HG03439 (cell line): ENCODE results near the gene FBXL15.
"Not testable (repeated sequence)": the region's sequence is repeated elsewhere in the genome, so short reads cannot be mapped to it uniquely, and the experiment has no call there.

Source experiments
- ATAC-seq: cut with Tn5 transposase; IDR thresholded peaks from one replicate; pipeline ENCODE4 v1.9.1; 2021; ENCODE audit warnings: mild to moderate bottlenecking, moderate library complexity; ENCODE audit not compliant: unreplicated experiment

The FBXL15 gene

DNA sequence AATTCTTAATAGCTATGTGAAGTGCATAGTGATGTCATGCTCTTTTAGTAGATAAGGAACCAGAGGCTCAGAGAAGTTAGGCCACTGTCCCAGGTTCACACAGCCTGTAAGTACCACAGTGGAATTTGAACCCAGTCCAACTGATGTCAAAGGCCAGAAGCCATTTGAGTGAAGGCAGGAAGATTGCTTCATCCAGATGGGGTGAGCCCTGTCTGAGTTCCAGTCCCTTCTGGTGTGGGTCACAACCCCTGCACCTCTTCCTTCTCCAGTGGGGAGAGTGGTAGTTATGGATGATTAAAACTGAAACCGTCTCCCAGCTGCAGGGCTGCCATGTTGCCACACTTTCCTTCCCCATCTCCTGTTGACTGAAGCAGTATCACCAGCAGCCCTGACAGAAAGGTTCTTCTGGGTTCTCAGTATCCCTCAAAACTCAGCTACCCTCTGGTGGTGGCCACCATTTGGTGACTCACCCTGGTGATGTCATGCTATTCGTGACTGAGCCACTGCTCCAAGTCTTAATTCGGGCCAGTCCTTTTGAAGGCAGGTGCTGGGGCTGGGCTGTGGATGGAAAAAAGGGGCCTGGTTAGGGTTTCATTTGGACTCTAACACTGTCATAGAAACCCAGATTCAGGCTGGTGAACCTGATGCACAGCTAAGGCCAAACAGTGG is 32.2 kb downstream of the FBXL15 start:
- ATAC-seq: no peak

DNA sequence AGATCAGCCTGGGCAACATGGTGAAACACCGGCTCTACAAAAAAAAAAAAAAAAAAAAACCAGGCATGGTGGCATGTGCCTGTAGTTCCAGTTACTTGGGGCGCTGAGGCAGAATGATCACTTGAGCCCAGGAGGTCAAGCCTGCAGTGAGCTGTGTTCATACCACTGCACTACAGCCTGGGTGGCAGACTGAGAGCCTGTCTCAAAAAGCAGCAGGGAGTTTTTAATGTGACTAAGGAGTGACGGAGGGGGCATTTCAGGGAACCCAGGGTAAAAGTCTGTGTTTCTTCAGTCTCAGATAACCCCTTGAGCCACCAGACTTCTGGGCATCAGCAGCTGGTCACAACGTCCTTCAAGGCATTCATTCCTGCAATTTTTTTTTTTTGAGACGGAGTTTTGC is 32.9 kb downstream of the FBXL15 start:
- no peak for ATAC-seq

DNA sequence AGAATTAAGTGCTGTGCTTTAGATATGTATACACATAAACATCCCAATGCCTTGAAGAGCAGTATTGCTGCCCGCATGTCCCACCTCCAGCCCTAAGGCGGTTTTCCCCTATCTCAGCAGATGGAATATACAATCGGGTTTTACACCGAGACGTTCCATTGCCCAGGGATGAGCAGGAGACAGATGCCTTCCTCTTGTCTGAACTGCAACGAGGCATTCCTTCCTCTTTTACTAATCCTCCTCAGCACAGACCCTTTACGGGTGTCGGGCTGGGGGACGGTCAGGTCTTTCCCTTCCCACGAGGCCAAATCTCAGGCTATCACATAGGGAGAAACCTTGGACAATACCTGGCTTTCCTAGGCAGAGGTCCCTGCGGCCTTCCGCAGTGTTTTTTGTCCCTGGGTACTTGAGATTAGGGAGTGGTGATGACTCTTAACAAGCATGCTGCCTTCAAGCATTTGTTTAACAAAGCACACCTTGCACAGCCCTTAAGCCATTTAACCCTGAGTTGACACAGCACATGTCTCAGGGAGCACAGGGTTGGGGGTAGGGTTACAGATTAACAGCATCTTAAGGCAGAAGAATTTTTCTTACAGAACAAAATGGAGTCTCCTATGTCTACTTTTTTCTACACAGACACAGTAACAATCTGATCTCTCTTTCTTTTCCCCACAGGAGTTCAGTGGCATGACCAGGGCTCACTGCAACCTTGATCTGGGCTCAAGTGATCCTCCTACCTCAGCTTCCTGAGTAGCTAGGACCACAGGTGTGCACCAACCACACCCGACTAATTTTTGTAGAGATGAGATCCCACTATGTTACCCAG is 34.2 kb downstream of the FBXL15 start:
- not testable (repeated sequence) for ATAC-seq

DNA sequence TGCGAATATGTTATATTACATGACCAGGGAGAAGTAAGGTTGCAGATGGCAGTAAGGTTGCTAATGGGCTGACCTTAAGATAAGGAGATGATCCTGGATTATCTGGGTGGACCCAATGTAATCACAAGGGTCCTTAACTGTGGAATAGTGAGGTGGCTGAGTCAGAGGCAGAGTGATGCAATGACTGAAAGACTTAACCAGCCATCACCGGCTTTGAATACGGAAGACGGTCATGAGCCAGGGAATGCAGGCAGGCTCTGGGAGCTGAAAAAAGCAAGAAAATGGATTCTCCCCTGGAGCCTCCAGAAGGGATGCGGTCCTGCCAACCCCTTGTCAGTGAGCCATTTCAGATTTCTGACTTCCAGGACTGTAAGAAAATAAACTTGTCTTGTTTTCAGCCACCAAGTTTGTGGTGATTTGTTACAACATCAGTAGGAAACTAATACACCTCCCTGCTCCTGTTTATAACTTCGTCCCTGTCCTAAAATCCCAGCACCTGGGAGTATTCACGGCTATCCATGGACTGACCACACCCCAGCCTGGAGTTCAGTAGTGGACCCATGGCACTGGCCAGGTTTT is 35.3 kb downstream of the FBXL15 start:
- no peak for ATAC-seq

DNA sequence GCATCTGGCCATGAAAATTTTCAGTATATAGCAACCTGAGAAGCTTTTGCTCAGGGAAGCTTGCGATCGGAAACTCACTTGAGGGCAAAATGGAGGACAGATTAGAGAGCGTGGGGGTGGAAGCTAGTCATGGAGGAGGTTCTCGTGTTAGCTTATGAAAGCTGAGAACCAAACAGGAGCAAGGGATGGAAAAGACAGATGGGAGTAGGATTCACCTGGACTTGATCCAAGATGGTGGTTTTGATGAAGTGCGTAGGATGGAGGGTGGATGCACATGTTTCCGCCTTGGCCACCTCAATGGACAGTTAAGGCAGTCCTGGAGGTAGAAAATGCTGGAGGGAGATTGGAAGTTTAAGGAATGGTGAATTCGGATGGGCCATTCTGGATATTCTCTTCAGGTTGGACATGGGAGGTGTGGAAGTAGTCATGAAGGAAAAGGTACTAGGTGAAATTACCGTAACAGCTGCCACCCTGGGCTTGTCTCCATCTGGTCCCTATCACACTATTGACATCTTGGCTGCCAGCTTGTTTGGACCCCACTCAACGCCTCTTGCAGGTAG is 37.0 kb downstream of the FBXL15 start:
- no peak for ATAC-seq

DNA sequence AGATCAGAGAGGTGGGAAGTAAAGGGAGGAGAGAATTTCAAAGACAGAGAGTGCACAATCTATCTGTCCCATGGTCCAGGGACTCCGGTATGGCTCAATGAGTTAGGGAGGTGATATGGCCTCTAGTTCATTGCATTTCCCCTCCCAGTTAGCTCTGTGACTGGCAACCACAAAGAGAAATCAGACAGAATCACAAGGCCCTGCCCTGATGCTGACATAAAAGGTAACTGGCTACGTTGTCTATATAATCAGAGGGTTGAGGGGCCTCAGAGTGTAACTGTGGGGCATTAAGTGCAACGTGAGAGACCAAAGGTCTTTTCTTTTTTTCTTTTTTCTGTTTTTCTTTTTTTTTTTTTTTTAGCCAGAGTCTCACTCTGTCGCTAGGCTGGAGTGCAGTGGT is 38.0 kb downstream of the FBXL15 start:
- no peak for ATAC-seq

DNA sequence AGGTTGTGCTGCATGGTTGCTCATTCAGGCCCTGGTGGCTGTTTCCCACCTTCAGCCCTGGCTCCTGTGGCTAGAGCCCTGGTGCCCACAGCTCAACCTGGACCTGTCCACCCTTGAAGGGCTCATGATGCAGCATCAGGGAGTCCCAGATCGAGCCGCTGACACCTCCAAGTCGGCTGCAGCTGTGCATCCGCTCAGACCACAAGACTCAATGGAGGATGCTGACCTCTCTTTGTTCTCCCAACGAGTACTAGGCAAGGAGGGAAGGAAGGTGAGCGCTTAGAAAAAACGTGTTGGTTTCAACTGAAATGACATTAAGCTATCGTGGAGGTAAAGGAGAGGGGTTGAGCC is 40.2 kb downstream of the FBXL15 start:
- peak; percentile 18 for ATAC-seq

DNA sequence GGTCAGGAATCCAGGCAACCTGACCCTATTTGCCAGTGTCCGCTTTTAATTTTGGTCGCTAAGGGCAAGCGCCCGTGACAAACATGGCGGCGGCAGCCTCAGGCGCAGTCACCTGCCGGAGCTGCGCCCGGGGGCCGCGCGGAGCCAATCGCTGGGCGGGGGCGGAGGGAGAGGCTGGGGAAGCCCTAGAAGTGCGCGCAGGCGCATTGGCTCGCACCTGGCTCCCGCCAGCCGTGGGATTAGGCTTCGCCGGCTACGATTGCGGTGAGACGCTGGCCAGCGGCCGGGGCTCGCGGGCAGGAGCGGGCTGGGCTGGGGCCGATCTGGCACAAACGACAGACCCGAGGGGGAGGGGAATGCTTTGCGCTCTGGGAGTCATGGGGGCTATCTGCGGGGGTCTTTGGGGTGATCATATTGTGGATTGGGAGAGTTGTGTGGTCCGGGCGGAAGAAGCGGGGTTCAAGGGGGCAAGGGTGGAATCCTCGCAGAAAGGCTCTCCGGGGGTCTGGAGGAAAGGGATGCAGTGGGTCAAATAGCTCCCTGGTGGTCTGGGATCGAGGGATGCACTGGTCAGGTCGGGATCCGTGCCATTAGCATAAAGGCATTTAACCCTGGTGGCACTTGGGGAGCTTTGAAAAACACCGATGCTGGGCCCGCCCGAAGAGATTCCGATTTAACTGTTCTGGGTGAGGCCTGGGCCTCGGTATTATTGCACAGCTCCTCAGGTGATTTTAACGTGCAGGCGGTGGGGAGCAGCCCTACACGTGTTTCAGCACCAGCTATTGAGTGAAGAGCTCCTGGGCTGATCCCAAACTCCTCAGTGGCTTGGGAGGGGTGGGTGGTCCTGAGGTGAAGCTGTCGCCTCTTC is 40.8 kb downstream of the FBXL15 start:
- ATAC-seq: peak; percentile 71

DNA sequence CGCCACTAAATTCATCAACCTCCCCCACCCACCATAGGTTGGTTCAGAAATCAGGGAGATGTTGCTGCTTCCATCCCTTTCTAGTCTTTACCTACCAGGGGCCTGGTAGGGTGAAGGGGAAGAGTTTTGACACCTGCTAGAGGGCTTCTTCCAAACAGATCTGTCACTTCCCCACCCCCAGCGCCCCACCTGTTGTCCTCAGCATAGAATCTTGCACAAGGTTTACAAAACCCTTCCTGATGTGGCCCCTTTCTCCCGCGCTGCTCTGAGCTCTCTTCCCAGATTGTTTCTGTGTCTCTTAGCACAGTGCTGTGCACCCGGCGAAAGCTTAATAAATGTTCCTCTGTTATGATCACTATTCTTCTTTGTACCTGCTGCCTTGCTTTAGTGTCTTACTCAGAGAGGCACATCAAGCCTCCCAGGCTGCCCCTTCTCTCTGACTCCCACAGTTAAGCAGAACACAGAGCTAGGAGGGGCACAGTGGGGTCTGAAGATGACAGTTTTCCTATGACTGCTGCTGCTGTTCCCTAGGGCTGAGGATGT is 41.9 kb downstream of the FBXL15 start:
- ATAC-seq: no peak

DNA sequence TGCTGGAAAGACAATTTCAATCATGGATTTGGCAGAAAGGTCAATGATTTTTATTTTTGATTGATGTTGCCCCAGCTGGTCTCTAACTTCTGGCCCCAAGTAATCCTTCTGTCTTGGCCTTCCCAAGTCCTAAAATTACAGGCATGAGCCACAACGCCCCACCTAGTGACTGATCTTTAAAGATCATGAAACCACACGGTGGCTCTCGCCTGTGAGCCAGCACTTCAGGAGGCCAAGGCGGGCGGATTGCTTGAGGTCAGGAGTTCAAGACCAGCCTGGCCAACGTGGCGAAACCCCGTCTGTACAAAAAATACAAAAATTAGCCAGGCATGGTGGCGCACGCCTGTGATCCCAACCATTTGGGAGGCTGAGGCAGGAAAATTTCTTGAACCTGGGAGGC is 43.3 kb downstream of the FBXL15 start:
- ATAC-seq: no peak

DNA sequence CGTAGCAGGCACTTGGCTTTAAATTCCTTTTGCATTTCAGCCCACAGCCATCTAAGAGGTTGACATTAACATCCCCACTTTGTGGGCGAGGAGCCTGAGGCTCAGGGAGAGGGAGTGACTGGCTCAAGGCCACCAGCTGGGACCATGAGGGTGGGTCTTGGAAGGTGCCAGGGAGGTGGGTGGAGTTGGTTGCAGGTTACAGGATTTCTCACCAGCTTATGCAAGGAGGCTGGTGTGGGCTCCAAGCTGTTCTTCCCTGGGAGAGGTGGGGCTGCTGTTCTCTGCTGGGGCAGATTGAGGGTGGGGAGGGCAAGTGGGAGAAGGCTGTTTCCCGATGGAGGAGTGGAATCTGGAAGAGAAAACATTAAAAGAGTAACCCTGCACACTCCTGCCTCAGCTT is 44.8 kb downstream of the FBXL15 start:
- no peak for ATAC-seq

DNA sequence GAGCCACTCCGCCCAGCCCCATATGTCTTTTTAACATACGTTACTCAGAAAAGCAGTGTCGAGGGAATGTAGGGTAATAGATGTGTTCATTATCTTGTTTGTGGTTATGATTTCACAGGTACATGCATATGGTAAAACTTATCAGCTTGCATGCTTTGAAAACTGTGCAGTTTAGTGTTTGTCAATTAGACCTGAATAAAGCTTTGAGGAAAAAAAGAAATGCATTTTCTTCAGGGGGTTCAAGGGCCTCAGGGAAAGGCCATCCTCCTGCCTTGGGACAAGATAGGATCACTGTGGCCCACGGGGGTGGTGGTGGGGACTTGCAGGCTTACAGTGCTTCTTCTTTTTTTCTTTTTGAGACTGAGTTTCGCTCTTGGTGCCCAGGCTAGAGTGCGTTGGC is 46.7 kb downstream of the FBXL15 start:
- no peak for ATAC-seq

DNA sequence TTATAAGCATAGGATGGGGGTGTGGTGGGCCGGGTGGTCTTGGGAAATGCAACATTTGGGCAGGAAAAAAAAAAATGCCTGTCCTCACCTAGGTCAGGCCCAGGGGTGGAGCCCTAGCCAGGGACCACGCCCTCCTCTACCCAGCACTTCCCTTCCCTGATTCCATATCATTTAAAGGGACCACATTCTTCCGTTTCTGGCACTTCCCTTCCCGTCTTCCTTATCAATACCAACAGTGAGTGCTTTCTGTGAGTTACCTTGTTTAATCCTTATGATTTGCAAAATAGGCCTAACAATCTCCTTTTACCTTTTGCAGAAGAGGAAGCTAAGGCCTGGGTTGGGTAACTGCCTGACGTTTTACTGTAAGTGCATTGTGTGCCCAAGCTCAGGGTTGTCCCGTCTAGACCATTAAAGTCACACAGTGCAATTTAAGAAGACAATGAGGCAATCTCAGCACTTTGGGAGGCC is 47.4 kb downstream of the FBXL15 start:
- no peak for ATAC-seq

DNA sequence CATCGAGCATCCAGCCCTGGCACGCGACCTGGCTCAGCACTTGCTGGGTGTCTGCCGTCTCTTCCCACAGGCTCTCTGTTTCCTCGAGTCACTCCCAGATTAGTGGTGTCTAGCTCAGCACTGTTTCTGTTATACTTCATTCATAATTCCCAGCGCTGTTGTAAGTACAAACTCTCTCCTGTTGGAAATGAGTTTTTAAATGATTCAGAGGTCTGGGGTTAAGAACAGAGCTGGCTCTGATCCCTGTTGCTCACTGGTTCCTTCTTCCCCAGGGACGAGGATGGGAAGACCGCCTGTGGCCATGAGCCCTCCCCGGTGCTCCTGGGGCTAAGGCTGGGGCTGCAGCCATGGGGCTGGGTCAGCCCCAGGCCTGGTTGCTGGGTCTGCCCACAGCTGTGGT is 48.0 kb downstream of the FBXL15 start:
- ATAC-seq: no peak

DNA sequence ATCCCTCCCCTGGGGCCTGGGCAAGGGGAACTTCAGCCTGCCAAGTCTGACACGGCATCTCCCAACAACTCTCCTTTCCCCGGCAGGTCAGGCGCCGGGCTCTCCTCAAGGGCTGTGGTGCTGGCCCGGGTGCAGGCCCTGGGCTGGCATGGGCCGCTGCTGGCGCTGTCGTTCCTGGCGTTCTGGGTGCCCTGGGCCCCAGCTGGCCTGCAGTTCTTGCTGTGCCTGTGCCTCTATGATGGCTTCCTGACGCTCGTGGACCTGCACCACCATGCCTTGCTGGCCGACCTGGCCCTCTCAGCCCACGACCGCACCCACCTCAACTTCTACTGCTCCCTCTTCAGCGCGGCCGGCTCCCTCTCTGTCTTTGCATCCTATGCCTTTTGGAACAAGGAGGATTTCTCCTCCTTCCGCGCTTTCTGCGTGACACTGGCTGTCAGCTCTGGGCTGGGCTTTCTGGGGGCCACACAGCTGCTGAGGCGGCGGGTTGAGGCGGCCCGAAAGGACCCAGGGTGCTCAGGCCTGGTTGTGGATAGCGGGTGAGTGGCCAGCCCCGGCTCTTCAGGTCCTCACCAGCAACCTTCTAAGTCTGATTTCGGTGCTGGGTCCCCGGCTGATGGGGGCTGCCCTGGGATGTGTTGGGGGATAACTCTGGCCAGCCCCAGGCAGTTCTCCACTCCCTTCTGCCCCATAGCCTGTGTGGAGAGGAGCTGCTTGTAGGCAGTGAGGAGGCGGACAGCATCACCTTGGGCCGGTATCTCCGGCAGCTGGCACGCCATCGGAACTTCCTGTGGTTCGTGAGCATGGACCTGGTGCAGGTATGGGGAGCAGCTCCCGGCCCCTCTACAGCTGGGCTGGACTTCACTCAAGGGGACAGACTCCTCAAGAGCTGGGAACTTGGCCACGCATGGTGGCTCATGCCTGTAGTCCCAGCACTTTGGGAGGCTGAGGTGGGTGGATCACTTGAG is 50.2 kb downstream of the FBXL15 start:
- no peak for ATAC-seq
